MCF 10A (cell line): Measurements from ENCODE around the gene SETSIP. TPM values are rescaled to one million over a fixed set of nuclear protein-coding genes. Genes with fewer than 3 reads are reported as not detected.

Experiments
- Bru-seq: library from RNA; stranded (reverse); fragments of 400-500 nt; gene quantifications from one replicate; lab custom pipeline; 2021; lab: Mats Ljungman, UMichigan
- BruChase-seq, 2 experiments: library from RNA; stranded (reverse); fragments of 400-500 nt; gene quantifications; one replicate each; lab custom pipeline; 2021; lab: Mats Ljungman, UMichigan
- BruUV-seq: library from RNA; stranded (reverse); fragments of 400-500 nt; replicated peaks from 2 replicates; lab custom pipeline; 2021; lab: Mats Ljungman, UMichigan
- CTCF ChIA-PET: fragments of 300-600 bp; sonication (Branson Sonifier 250); formaldehyde crosslinking; extraction: SDS; loops from one replicate; lab custom pipeline; 2021; ENCODE audit warnings: antibody characterized with exemption, inconsistent platforms; lab: Yijun Ruan, JAX
- POLR2A ChIA-PET: fragments of 300-600, 350-650 bp; sonication (Branson Sonifier 250); formaldehyde crosslinking; extraction: SDS; loops from one replicate; lab custom pipeline; 2020; ENCODE audit warnings: antibody characterized with exemption, inconsistent platforms; lab: Yijun Ruan, JAX
- DNase-seq: peaks from one replicate; pipeline ENCODE4 v3.0.0-alpha.2; 2018; ENCODE audit not compliant: unreplicated experiment
- H3K27ac Mint-ChIP-seq: one replicate; pipeline ENCODE4 v1.8.0; 2022; ENCODE audit warnings: mild to moderate bottlenecking, low read depth, mixed read lengths; ENCODE audit not compliant: unreplicated experiment
- H3K27me3 Mint-ChIP-seq: one replicate; pipeline ENCODE4 v1.8.0; 2022; ENCODE audit warnings: mixed read lengths; ENCODE audit not compliant: insufficient read depth, unreplicated experiment
- H3K36me3 Mint-ChIP-seq: one replicate; pipeline ENCODE4 v1.8.0; 2022; ENCODE audit warnings: mild to moderate bottlenecking, moderate library complexity, mixed read lengths; ENCODE audit not compliant: insufficient read depth, unreplicated experiment
- H3K4me1 Mint-ChIP-seq: one replicate; pipeline ENCODE4 v1.8.0; 2022; ENCODE audit warnings: mixed read lengths; ENCODE audit not compliant: insufficient read depth, unreplicated experiment
- H3K4me3 Mint-ChIP-seq: one replicate; pipeline ENCODE4 v1.8.0; 2022; ENCODE audit warnings: mild to moderate bottlenecking, moderate library complexity, mixed read lengths; ENCODE audit not compliant: unreplicated experiment
- H3K9me3 Mint-ChIP-seq: one replicate; pipeline ENCODE4 v1.8.0; 2022; ENCODE audit warnings: mixed read lengths; ENCODE audit not compliant: unreplicated experiment
- CTCF ChIP-seq: fragments of 200-600 bp; IDR thresholded peaks from one replicate; pipeline ENCODE4 v1.8.0; 2022; ENCODE audit warnings: antibody characterized with exemption, mild to moderate bottlenecking; ENCODE audit not compliant: unreplicated experiment
- intact Hi-C: fragments of 100-400 bp; cut with micrococcal nuclease; formaldehyde crosslinking; loops from 2 replicates; pipeline ENCODE4 v1.14.1; 2022
- long read RNA-seq: library from polyadenylated mRNA; stranded (forward); transcript quantifications from one replicate; pipeline ENCODE4 v2.0.0, GENCODE V29; 2022
- total RNA-seq: library from RNA; stranded (reverse); gene quantifications from 2 replicates; pipeline ENCODE4 v1.2.3, GENCODE V29; 2022

SETSIP gene
- not detected in 2 replicates for total RNA-seq
- Bru-seq, nascent RNA, result percentile 31 among the genes with signal in this experiment
- BruChase-seq, experiment 1, labeled RNA remaining after a 6-hour chase, result percentile 39 among the genes with signal in this experiment
- BruChase-seq, experiment 2, labeled RNA remaining after a 2-hour chase, result not detected
- long read RNA-seq, result 0 reads

DNA sequence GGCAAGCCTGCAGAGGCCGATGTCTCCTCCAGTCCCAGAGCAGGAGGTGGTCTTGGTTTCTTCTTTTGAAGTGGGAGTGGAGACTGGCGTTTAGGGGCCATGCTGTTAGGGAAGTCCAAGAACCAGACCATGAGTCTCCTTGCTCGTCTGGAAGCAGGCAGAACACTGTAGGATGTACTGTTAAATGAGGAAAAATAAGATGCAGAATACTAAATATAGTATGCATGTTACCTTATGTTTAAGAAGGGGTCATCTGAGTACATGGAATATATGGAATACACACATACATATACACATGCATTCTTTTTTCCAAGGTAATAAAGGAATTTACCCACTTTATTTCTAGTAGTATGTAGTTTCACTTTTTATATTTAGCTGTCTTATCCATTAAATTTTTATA, at the start of gene SETSIP:
Gene SETSIP, minus strand, starts transcription at position 101 of the 400 bp plus-strand sequence. Its CDS starts 0 bp downstream, at position 101.
- no peaks in the 10 kb centered on the region for H3K27me3 Mint-ChIP-seq
- ChIA-PET POLR2A (no interaction called here), CTCF (no interaction called here)
- H3K27ac Mint-ChIP-seq, result no peak within 1 kb of the TSS
- intact Hi-C loops, result no loop called here
- BruUV-seq, result no TSS peak
- DNase-seq, result no peak
- H3K9me3 Mint-ChIP-seq, result no peaks in the 10 kb centered on the region
- H3K4me1 Mint-ChIP-seq, result no peaks in the 10 kb centered on the region
- TF ChIP-seq CTCF, result no peak
- no peak within 1 kb of the TSS for H3K4me3 Mint-ChIP-seq
- H3K36me3 Mint-ChIP-seq, result peaks cover 4% of the 10 kb centered on the region

- no peaks in the 10 kb centered on the region for H3K36me3 Mint-ChIP-seq
- intact Hi-C loops, result no loop called here
- TF ChIP-seq CTCF, result no peak
- H3K27me3 Mint-ChIP-seq, result no peaks in the 10 kb centered on the region
- ChIA-PET POLR2A (no interaction called here), CTCF (no interaction called here)
- no peaks in the 10 kb centered on the region for H3K9me3 Mint-ChIP-seq
- no peaks in the 10 kb centered on the region for H3K4me1 Mint-ChIP-seq
- BruUV-seq, result no TSS peak
- no peak for DNase-seq
- no peak overlapping the region for H3K27ac Mint-ChIP-seq
- no peak overlapping the region for H3K4me3 Mint-ChIP-seq
Measured at GRCh38 chr1:92123868-92124267, 48.7 kb upstream of the SETSIP start.

GRCh38 chr1:92118826-92119225, 43.6 kb upstream of the SETSIP start:
- CTCF ChIA-PET, result no interaction called here
- intact Hi-C loops, result no loop called here
- POLR2A ChIA-PET, result interaction anchor here (0.7 kb wide), 1 partner anchor 637 kb away, joined by 3 read pairs; no protein-coding TSS in a partner anchor
- no peak overlapping the region for H3K4me3 Mint-ChIP-seq
- H3K27ac Mint-ChIP-seq, result no peak overlapping the region
- H3K36me3 Mint-ChIP-seq, result no peaks in the 10 kb centered on the region
- no peaks in the 10 kb centered on the region for H3K9me3 Mint-ChIP-seq
- H3K4me1 Mint-ChIP-seq, result no peaks in the 10 kb centered on the region
- no peak for TF ChIP-seq CTCF
- peak; percentile 22 for DNase-seq
- BruUV-seq, result no TSS peak
- no peaks in the 10 kb centered on the region for H3K27me3 Mint-ChIP-seq

GRCh38 chr1:92117526-92117925, 42.3 kb upstream of the SETSIP start:
- Mint-ChIP-seq H3K4me3 (no peak overlapping the region), H3K27ac (no peak overlapping the region), H3K9me3 (no peaks in the 10 kb centered on the region), H3K4me1 (no peaks in the 10 kb centered on the region), H3K36me3 (no peaks in the 10 kb centered on the region), H3K27me3 (no peaks in the 10 kb centered on the region)
- TF ChIP-seq CTCF, result no peak
- no TSS peak for BruUV-seq
- DNase-seq, result no peak
- ChIA-PET POLR2A (no interaction called here), CTCF (no interaction called here)
- intact Hi-C loops, result no loop called here
